ENCODE results near the gene CRIP1. TPM values are rescaled to one million over a fixed set of nuclear protein-coding genes. Genes with fewer than 3 reads are reported as not detected.

CRIP1 gene
- polyA plus RNA-seq, 1 donor (not counting 4 experiments of a cell fraction or from before 2014, with no cell fraction given) = 1.7 TPM

DNA sequence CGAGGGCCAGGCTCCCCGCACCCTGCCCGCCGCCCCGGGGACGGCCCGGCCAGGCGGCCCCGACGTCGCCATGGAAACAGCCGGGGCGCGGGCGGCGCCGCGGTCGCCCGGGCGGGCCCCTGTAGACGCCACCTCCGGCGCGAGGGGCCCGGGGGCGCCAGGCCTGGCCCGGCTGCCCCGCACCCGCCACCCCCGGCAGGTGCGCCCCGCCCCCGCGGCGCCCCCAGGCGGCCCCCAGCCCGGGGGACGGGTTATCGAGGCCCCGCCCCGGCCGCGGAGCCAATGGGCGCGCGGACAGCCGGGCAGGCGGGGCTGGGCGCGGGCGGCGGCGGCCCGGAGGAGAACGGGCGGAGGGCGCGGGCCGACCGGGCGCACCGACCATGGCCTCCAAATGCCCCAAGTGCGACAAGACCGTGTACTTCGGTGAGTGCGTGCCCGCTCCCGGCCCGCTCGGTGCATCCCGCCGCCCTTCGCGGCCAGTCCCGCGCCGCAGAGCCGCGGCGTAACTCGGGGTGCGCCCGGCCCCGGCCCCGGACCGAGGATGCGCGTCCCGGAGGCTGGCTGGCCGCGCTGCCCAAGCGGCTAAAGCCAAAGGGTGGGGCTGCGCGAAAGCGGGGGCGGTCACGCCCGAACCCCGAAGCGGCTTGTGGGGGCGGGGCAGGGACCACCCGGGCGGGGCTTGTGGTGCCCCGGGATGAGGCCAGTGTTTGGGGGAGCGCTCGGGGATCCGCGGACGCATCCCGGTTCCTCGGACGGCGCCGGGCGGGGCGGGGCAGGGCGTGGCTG is 12.0 kb upstream of the CRIP1 start, which contains the start of gene CRIP2:
CRIP2 (plus strand) TSS at position 339 of the 786 bp plus-strand sequence; CDS start at position 381, 42 bp downstream.
- dilution Hi-C loops (cut with MboI; ENCODE audit: extremely low pct_ligation_motif_present, low sequenced_read_pairs) = no loop called here
- no peak for DNase-seq (ENCODE audit: low read depth, low spot score)
- Histone ChIP-seq H3K27ac (ENCODE audit: control insufficient read depth, insufficient read depth, low read length) (no peak within 1 kb of the TSS), H3K79me2 (ENCODE audit: control insufficient read depth, insufficient read depth, low read length) (no peaks in the 10 kb centered on the region), H3K4me1 (ENCODE audit: control insufficient read depth, extremely low read depth, insufficient read depth, low read length) (peaks cover 17% of the 10 kb centered on the region), H2AFZ (ENCODE audit: control insufficient read depth, low read length) (peak within 1 kb of the TSS; percentile 37), H3K9me3 (ENCODE audit: control insufficient read depth, low read depth, low read length) (no peaks in the 10 kb centered on the region), H3K4me3 (ENCODE audit: control insufficient read depth in 2 of 3, extremely low read depth in 1 of 3, insufficient read depth in 2 of 3, low read depth in 1 of 3, low read length in 3 of 3) (peak within 1 kb of the TSS; percentile 41 to 64 (median 57)), H3K9me1 (ENCODE audit: control insufficient read depth, extremely low read depth, insufficient read depth, low read length) (no peaks in the 10 kb centered on the region), H3K4me2 (ENCODE audit: control insufficient read depth, extremely low read depth, insufficient read depth, low read depth, low read length) (peak within 1 kb of the TSS; percentile 61), H3K27me3 (ENCODE audit: control insufficient read depth, extremely low read depth, insufficient read depth, low read length) (peaks cover 17% of the 10 kb centered on the region), H3K9ac (ENCODE audit: control insufficient read depth, extremely low read depth, insufficient read depth, low read length) (peak within 1 kb of the TSS; percentile 47), H3K36me3 (ENCODE audit: control insufficient read depth in 2 of 2, extremely low read depth in 1 of 2, insufficient read depth in 2 of 2, low read length in 2 of 2) (peaks cover 0 to 2% of the 10 kb centered on the region in 2 experiments), H4K20me1 (ENCODE audit: control insufficient read depth, extremely low read depth, insufficient read depth, low read length) (peaks cover 4% of the 10 kb centered on the region)
- TF ChIP-seq, protein P1, sequence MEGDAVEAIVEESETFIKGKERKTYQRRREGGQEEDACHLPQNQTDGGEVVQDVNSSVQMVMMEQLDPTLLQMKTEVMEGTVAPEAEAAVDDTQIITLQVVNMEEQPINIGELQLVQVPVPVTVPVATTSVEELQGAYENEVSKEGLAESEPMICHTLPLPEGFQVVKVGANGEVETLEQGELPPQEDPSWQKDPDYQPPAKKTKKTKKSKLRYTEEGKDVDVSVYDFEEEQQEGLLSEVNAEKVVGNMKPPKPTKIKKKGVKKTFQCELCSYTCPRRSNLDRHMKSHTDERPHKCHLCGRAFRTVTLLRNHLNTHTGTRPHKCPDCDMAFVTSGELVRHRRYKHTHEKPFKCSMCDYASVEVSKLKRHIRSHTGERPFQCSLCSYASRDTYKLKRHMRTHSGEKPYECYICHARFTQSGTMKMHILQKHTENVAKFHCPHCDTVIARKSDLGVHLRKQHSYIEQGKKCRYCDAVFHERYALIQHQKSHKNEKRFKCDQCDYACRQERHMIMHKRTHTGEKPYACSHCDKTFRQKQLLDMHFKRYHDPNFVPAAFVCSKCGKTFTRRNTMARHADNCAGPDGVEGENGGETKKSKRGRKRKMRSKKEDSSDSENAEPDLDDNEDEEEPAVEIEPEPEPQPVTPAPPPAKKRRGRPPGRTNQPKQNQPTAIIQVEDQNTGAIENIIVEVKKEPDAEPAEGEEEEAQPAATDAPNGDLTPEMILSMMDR (optimal IDR thresholded peaks at IDR 0.05 in 1 of 3, IDR thresholded peaks at IDR 0.05 in 1 of 3, conservative IDR thresholded peaks at IDR 0.05 in 1 of 3; ENCODE audit: extremely low read depth in 1 of 3, insufficient read depth in 2 of 3, low read length in 3 of 3) = no peak
- no peak for TF ChIP-seq EZH2 (IDR thresholded peaks at IDR 0.05; ENCODE audit: low read length)
- no peak for FAIRE-seq

DNA sequence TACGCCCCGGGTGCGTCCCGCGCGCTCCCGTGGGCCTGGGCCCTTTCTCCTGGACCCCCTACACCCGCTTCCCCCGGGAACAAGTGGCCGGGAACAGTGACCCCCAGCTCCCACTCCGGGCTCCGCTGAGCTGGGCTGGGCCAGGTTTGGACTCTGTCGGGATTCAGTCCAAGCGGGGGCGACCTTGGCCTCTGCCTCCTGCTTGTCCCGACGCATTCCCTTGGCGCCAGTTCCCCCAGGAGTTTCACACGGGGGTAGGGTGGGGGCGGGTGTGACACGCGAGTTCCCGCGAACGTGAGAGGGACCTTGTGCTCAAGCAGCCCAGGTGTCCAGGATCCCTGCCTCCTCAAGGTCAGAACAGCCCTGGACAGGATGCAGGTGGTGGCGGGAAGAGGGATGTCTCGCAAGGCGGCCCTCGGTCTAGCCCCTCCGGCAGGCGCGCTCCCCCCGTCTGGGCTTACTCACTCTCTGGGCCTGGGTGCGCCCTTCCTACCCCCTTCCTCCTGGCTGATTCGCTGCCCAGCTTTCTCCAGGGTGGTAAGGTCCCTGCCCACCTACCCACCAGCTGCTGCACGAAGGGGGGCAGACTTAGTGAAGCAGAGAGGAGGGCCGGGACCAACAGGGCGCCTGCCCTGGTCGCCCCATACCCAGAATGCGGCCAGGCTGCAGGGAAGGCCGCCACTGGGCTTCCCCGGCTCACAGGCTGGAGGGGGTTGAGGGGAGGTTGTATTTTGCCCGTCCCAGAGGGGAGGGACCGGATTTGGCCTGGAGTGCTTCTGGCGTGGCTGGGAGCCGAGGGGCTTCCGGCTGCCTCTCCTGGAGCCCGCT is 11.2 kb upstream of the CRIP1 start:
- no peak overlapping the region for H3K27ac ChIP-seq (ENCODE audit: control insufficient read depth, insufficient read depth, low read length)
- no peaks in the 10 kb centered on the region for H3K9me1 ChIP-seq (ENCODE audit: control insufficient read depth, extremely low read depth, insufficient read depth, low read length)
- no peaks in the 10 kb centered on the region for H3K9me3 ChIP-seq (ENCODE audit: control insufficient read depth, low read depth, low read length)
- dilution Hi-C loops (cut with MboI; ENCODE audit: extremely low pct_ligation_motif_present, low sequenced_read_pairs) = no loop called here
- peaks cover 17% of the 10 kb centered on the region for H3K27me3 ChIP-seq (ENCODE audit: control insufficient read depth, extremely low read depth, insufficient read depth, low read length)
- H2AFZ ChIP-seq (ENCODE audit: control insufficient read depth, low read length) = no peak overlapping the region
- peak overlapping the region; percentile 60 for H3K4me2 ChIP-seq (ENCODE audit: control insufficient read depth, extremely low read depth, insufficient read depth, low read depth, low read length)
- FAIRE-seq (no peak), DNase-seq (ENCODE audit: low read depth, low spot score) (no peak)
- H3K36me3 ChIP-seq (ENCODE audit: control insufficient read depth in 2 of 2, extremely low read depth in 1 of 2, insufficient read depth in 2 of 2, low read length in 2 of 2) = peaks cover 0 to 2% of the 10 kb centered on the region in 2 experiments
- peaks cover 17% of the 10 kb centered on the region for H3K4me1 ChIP-seq (ENCODE audit: control insufficient read depth, extremely low read depth, insufficient read depth, low read length)
- H4K20me1 ChIP-seq (ENCODE audit: control insufficient read depth, extremely low read depth, insufficient read depth, low read length) = peaks cover 4% of the 10 kb centered on the region
- H3K4me3 ChIP-seq (ENCODE audit: control insufficient read depth in 2 of 3, extremely low read depth in 1 of 3, insufficient read depth in 2 of 3, low read depth in 1 of 3, low read length in 3 of 3) = peak overlapping the region; percentile 38 to 62 (median 46)
- no peak overlapping the region for H3K9ac ChIP-seq (ENCODE audit: control insufficient read depth, extremely low read depth, insufficient read depth, low read length)
- no peaks in the 10 kb centered on the region for H3K79me2 ChIP-seq (ENCODE audit: control insufficient read depth, insufficient read depth, low read length)
- TF ChIP-seq EZH2 (IDR thresholded peaks at IDR 0.05; ENCODE audit: low read length) = peak; percentile 67
- TF ChIP-seq, protein P1 (optimal IDR thresholded peaks at IDR 0.05 in 1 of 3, IDR thresholded peaks at IDR 0.05 in 1 of 3, conservative IDR thresholded peaks at IDR 0.05 in 1 of 3; ENCODE audit: extremely low read depth in 1 of 3, insufficient read depth in 2 of 3, low read length in 3 of 3) = no peak

All from keratinocyte (primary cell).